ENCODE data around the gene GDPD3. TPM values are rescaled to one million over a fixed set of nuclear protein-coding genes. Genes with fewer than 3 reads are reported as not detected.

GDPD3 gene
- total and polyA plus RNA-seq, 2 experiments from 2014 or later: 0.72 to 2.0 TPM

DNA sequence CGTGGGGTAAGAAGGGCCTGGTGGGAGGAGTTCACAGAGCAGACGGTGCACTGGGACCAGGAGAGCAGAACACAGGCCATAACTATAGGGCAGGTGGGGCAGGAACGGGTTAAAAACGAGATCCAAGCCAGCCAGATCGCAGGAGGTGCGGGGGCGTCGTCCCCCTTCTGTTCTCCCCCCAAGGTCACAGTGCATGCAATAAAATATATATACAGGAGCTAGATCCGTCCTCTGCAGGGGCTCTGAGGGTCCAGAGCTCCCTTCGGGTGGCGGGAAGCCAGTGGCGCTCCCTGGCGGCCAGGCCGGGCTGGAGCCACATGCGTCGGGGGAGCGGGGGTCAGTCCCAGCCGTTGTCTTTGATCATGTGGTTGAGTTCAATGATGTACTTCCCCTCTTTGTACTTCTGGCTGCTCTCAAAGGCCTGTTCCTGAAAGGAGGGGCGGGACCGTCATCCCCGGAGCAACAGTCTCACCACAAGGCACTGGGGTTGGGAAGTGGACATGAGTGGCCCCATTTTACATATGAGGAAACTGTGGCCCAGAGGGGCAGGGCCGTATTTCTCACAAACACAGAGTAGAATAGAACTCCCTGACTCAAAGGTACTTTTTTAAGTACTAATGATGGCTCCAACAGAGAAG lies 20.8 kb downstream of the GDPD3 start:
- peak; percentile 69 to 84 for DNase-seq (ENCODE audit: low read depth in 1 of 2, low spot score in 1 of 2)

DNA sequence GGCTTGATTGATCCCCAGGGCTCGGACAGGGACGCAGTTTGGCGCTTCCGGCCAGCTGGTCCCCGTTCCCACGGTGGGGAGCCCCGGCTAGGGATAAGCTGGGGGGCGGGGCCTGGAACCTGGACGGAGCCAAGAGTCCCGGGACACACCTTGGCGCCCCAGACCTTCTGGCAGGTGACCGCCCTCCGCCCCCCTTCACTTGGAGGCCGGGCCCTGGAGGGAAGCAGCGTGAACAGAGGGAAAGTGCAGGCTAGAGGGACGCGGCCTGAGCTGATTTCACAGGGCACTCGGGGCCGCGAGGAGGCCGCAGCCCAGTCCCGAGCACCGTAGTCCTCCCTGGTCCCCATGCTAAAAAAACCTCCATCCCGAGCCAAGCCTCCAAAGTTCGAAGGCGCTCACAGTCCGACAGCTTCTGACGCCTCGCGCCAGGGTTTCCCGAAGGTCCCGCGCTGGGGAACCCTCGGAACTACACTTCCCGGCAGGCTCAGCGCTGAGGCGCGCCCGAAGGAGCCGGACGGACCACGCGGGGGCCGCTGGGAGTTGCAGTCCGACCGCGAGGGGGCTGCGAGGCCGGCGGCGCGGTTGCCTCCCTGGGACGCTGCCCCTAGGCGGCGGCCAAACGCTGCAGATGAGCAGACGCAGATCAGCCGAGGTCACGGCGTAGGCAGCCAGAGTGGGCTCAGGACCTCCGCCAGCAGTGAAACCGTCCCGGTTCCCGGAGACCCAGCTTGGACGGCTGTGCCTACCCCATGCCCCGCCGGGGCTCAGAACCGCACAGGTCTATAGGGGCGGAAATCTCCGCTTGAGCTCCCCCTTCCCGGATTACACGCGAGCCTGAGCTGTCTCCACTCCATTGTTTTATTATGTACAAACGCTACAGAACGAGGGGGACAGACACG lies 21.6 kb downstream of the GDPD3 start, which contains the start of gene TBX6:
TSS of gene TBX6 (minus strand) at position 451 of the 899 bp plus-strand sequence. CDS start 731 bp downstream, outside the sequence.
- peak within 1 kb of the TSS; percentile 22 for H3K4me3 ChIP-seq
- TF ChIP-seq, protein P1, sequence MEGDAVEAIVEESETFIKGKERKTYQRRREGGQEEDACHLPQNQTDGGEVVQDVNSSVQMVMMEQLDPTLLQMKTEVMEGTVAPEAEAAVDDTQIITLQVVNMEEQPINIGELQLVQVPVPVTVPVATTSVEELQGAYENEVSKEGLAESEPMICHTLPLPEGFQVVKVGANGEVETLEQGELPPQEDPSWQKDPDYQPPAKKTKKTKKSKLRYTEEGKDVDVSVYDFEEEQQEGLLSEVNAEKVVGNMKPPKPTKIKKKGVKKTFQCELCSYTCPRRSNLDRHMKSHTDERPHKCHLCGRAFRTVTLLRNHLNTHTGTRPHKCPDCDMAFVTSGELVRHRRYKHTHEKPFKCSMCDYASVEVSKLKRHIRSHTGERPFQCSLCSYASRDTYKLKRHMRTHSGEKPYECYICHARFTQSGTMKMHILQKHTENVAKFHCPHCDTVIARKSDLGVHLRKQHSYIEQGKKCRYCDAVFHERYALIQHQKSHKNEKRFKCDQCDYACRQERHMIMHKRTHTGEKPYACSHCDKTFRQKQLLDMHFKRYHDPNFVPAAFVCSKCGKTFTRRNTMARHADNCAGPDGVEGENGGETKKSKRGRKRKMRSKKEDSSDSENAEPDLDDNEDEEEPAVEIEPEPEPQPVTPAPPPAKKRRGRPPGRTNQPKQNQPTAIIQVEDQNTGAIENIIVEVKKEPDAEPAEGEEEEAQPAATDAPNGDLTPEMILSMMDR (IDR thresholded peaks at IDR 0.05; ENCODE audit: low read depth, low read length): peak; percentile 75
- no peaks in the 10 kb centered on the region for H3K36me3 ChIP-seq
- no peaks in the 10 kb centered on the region for H3K27me3 ChIP-seq
- H3K27ac ChIP-seq: no peak within 1 kb of the TSS
- no peaks in the 10 kb centered on the region for H3K9me3 ChIP-seq (ENCODE audit: low read depth)
- peak; percentile 94 to 97 for DNase-seq (ENCODE audit: low read depth in 1 of 2, low spot score in 1 of 2)
- peaks cover 5% of the 10 kb centered on the region for H3K4me1 ChIP-seq (ENCODE audit: low read depth)

More for the DNA sequence above, 20.8 kb downstream of the GDPD3 start:
- TF ChIP-seq, protein P1 (IDR thresholded peaks at IDR 0.05; ENCODE audit: low read depth, low read length): peak; percentile 75
- peaks cover 5% of the 10 kb centered on the region for H3K4me1 ChIP-seq (ENCODE audit: low read depth)
- peak overlapping the region; percentile 21 for H3K4me3 ChIP-seq
- H3K27me3 ChIP-seq: no peaks in the 10 kb centered on the region
- H3K36me3 ChIP-seq: no peaks in the 10 kb centered on the region
- no peak overlapping the region for H3K27ac ChIP-seq
- no peaks in the 10 kb centered on the region for H3K9me3 ChIP-seq (ENCODE audit: low read depth)

DNA sequence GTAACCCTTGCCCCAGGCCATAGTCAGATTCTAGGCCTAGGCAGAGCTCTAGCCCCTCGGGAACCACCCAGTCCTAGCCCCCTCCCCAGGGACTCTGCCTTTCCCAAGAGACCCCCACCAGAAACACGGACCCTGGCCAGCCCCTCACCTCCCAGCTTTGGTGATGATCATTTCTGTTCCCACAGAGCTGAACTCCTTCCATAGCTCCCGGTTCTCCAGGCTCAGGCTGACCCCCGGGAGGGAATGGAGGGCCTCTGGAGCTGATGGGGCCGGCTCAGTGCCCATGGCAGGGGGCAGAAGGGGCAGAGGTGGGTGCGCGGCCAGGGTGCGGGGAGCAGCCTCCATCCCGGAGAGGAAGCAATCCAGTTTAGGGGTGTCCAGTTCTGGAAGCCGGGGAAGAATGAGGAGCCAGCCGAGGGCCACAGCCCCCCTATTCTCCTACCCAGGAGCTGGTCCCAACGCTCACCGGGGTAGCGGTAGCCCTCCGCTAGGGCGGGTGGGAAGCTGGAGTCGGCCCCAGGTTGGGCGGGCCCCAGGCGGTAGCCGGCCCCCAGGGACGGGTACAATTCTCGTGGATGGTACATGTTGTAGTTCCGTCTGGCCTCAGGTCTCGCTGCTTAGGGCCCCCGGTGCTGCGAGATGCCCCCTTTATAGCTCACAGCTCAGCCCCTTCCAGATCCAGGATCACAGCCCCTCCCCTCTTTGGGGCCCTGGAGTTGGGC lies 22.6 kb downstream of the GDPD3 start:
- Histone ChIP-seq H3K27ac (no peak overlapping the region), H3K36me3 (no peaks in the 10 kb centered on the region), H3K9me3 (ENCODE audit: low read depth) (no peaks in the 10 kb centered on the region), H3K27me3 (no peaks in the 10 kb centered on the region), H3K4me3 (no peak overlapping the region), H3K4me1 (ENCODE audit: low read depth) (peaks cover 5% of the 10 kb centered on the region)
- TF ChIP-seq, protein P1 (IDR thresholded peaks at IDR 0.05; ENCODE audit: low read depth, low read length): no peak
- DNase-seq (ENCODE audit: low read depth in 1 of 2, low spot score in 1 of 2): no peak

DNA sequence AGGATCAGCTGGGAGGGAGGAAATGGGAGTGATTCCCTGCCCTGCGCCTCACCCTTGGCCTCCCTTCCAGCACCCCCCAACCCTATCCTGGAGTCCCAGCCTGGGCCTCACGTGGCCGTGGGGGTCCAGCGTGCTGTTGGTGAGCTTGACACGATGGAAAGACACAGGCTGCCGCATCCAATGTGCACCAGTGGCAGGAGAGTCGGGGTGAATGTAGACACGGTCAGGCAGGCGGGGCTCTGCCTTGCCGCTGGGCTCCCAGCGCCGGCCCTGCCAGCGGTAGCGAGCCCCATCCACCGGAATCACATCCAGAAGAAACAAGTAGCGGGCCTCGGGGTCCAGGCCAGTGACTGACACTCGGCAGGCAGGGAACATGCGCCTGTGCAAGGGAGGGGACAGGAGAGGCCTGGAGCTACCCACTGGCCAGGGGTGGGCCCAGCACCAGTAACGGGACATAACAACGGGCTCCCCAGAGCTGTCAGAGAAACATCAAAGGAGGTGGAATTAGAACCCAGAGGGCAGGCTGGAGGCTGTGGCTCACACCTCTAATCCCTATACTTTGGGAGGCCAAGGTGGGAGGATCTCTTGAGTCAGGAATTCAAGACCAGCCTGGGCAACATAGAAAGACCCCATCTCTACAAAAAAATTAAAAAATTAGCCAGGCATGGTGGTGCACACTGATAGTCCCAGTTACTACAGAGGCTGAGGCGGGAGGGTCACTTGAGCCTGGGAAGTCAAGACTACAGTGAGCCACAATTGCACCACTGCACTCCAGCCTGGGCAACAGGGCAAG lies 24.3 kb downstream of the GDPD3 start:
- H3K4me3 ChIP-seq: no peak overlapping the region
- peaks cover 5% of the 10 kb centered on the region for H3K4me1 ChIP-seq (ENCODE audit: low read depth)
- TF ChIP-seq, protein P1 (IDR thresholded peaks at IDR 0.05; ENCODE audit: low read depth, low read length): no peak
- H3K36me3 ChIP-seq: peaks cover 4% of the 10 kb centered on the region
- H3K9me3 ChIP-seq (ENCODE audit: low read depth): no peaks in the 10 kb centered on the region
- no peak for DNase-seq (ENCODE audit: low read depth in 1 of 2, low spot score in 1 of 2)
- H3K27me3 ChIP-seq: no peaks in the 10 kb centered on the region
- H3K27ac ChIP-seq: no peak overlapping the region

Data from cardiac muscle cell (in vitro differentiated cells and primary cell).